SK-N-SH (cell line): ENCODE data around the gene SMS. TPM values are rescaled to one million over a fixed set of nuclear protein-coding genes. Genes with fewer than 3 reads are reported as not detected.

Experiments used
- CTCF ChIA-PET: fragments of 300-600, 350-600 bp; formaldehyde crosslinking; extraction: SDS; loops from one replicate; lab custom pipeline; 2021; lab: Yijun Ruan, JAX
- POLR2A ChIA-PET: fragments of 350-600 bp; sonication (Branson Sonifier 250); formaldehyde crosslinking; extraction: SDS; loops from one replicate; lab custom pipeline; 2020; ENCODE audit warnings: antibody characterized with exemption, inconsistent platforms; lab: Yijun Ruan, JAX
- DNase-seq: peaks from one replicate; pipeline ENCODE4 v3.0.0; 2012
- H2AFZ ChIP-seq: fragments of 200-600 bp; sonication (generic); 2 replicates; pipeline ENCODE4 v1.8.1; 2016; ENCODE audit warnings: antibody characterized with exemption, mild to moderate bottlenecking, low read depth
- H3F3A ChIP-seq: fragments of 200-600 bp; sonication (generic); replicated peaks from 2 replicates; pipeline ENCODE3; 2016; ENCODE audit warnings: antibody characterized with exemption, mild to moderate bottlenecking; ENCODE audit not compliant: insufficient read depth
- H3K27ac ChIP-seq, 2 experiments: fragments of 200-500 bp in 1 of 2; fragments of 200-600 bp in 1 of 2; sonication (Bioruptor generic) in 1 of 2; sonication (generic), shearing (Covaris generic) in 1 of 2; 2 replicates each; pipeline versions ENCODE4 v1.5.1 to v1.6.1; 2014 to 2016; ENCODE audit warnings: low read depth in 2 of 2, inconsistent platforms in 1 of 2, low read length in 1 of 2, mild to moderate bottlenecking in 1 of 2, mixed read lengths in 1 of 2
- H3K27me3 ChIP-seq: fragments of 200-600 bp; sonication (generic), shearing (Covaris generic); 2 replicates; pipeline ENCODE4 v1.6.1; 2016; ENCODE audit warnings: mixed run types; ENCODE audit not compliant: insufficient read depth
- H3K36me3 ChIP-seq, 2 experiments: fragments of 200-500 bp in 1 of 2; fragments of 200-600 bp in 1 of 2; sonication (Bioruptor generic) in 1 of 2; sonication (generic) in 1 of 2; replicated peaks in 1 of 2; 2 replicates each; pipeline versions ENCODE3 to v1.5.1; 2014 to 2016; ENCODE audit warnings: low read length in 1 of 2, mild to moderate bottlenecking in 1 of 2; ENCODE audit not compliant: insufficient read depth in 2 of 2, control insufficient read depth in 1 of 2
- H3K4me1 ChIP-seq, 2 experiments: fragments of 200-500 bp in 1 of 2; fragments of 200-600 bp in 1 of 2; sonication (Bioruptor generic) in 1 of 2; sonication (generic), shearing (Covaris generic) in 1 of 2; 2 replicates each; pipeline versions ENCODE4 v1.5.1 to v1.6.1; 2014 to 2016; ENCODE audit warnings: low read depth in 1 of 2, low read length in 1 of 2, mixed run types in 1 of 2; ENCODE audit not compliant: insufficient read depth in 2 of 2, control insufficient read depth in 1 of 2
- H3K4me2 ChIP-seq: fragments of 200-600 bp; sonication (generic), shearing (Covaris generic); 2 replicates; pipeline ENCODE4 v1.6.1; 2017; ENCODE audit warnings: mixed run types
- H3K4me3 ChIP-seq, 2 experiments: fragments of 200-500 bp in 1 of 2; fragments of 200-600 bp in 1 of 2; sonication (Bioruptor generic) in 1 of 2; sonication (generic), shearing (Covaris generic) in 1 of 2; 2 replicates each; pipeline versions ENCODE4 v1.5.1 to v1.8.1; 2014 to 2016; ENCODE audit warnings: low read depth in 2 of 2, inconsistent platforms in 1 of 2, low read length in 1 of 2, mild to moderate bottlenecking in 1 of 2, mixed read lengths in 1 of 2, moderate library complexity in 1 of 2
- H3K79me2 ChIP-seq: fragments of 200-600 bp; sonication (generic); 2 replicates; pipeline ENCODE4 v1.8.1; 2017; ENCODE audit warnings: mild to moderate bottlenecking; ENCODE audit not compliant: insufficient read depth
- H3K9ac ChIP-seq: fragments of 200-600 bp; sonication (generic); 2 replicates; pipeline ENCODE4 v1.6.1; 2017; ENCODE audit warnings: mixed run types
- H3K9me2 ChIP-seq: fragments of 200-600 bp; sonication (generic); 2 replicates; pipeline ENCODE4 v1.6.1; 2017; ENCODE audit warnings: mixed run types
- H3K9me3 ChIP-seq: fragments of 200-600 bp; sonication (generic); 2 replicates; pipeline ENCODE4 v1.6.1; 2017; ENCODE audit warnings: mixed run types, mild to moderate bottlenecking, moderate library complexity
- H4K20me1 ChIP-seq: fragments of 200-600 bp; sonication (generic); 2 replicates; pipeline ENCODE4 v1.6.1; 2017; ENCODE audit warnings: mild to moderate bottlenecking, mixed run types; ENCODE audit not compliant: insufficient read depth
- CHD2 ChIP-seq: fragments of 150-350 bp; IDR thresholded peaks from 2 replicates; pipeline ENCODE4 v1.6.1; 2018; ENCODE audit warnings: low read length; ENCODE audit not compliant: partially characterized antibody
- ELF1 ChIP-seq: IDR thresholded peaks from 2 replicates; pipeline ENCODE4 v1.4.0; 2012
- EZH2phosphoT487 ChIP-seq: fragments of 200-600 bp; sonication (generic); IDR thresholded peaks from 2 replicates; pipeline ENCODE4 v1.6.1; 2017; ENCODE audit warnings: low read depth, mixed run types, mild to moderate bottlenecking, antibody characterized with exemption, moderate library complexity, borderline replicate concordance
- FOXJ3 ChIP-seq: sonication (generic); formaldehyde crosslinking; IDR thresholded peaks from 2 replicates; pipeline ENCODE4 v1.5.1; 2020; ENCODE audit warnings: mild to moderate bottlenecking, missing genetic modification reagents
- FOXM1 ChIP-seq: IDR thresholded peaks from 2 replicates; pipeline ENCODE4 v1.4.0; 2012; ENCODE audit warnings: low read depth, mild to moderate bottlenecking
- GABPA ChIP-seq: IDR thresholded peaks from 2 replicates; pipeline ENCODE4 v1.4.0; 2012; ENCODE audit warnings: low read depth, mild to moderate bottlenecking
- GATA2 ChIP-seq: sonication (generic); formaldehyde crosslinking; IDR thresholded peaks from 2 replicates; pipeline ENCODE4 v1.5.0; 2020; ENCODE audit warnings: mild to moderate bottlenecking, missing genetic modification reagents
- IRF3 ChIP-seq: fragments of 150-350 bp; IDR thresholded peaks from 2 replicates; pipeline ENCODE4 v1.6.1; 2016; ENCODE audit warnings: mild to moderate bottlenecking, low read depth, low read length
- JUND ChIP-seq: IDR thresholded peaks from 2 replicates; pipeline ENCODE4 v1.4.0; 2012
- MEF2A ChIP-seq: IDR thresholded peaks from 2 replicates; pipeline ENCODE4 v1.4.0; 2012; ENCODE audit warnings: low read depth, borderline replicate concordance
- MXI1 ChIP-seq: IDR thresholded peaks from 2 replicates; pipeline ENCODE4 v1.6.1; 2012; ENCODE audit warnings: mild to moderate bottlenecking, low read depth, low read length, improper control_type of control experiment
- NFIC ChIP-seq: IDR thresholded peaks from 2 replicates; pipeline ENCODE4 v1.4.0; 2012; ENCODE audit warnings: borderline replicate concordance
- POLR2AphosphoS5 ChIP-seq: IDR thresholded peaks from 2 replicates; pipeline ENCODE4 v1.6.1; 2012; ENCODE audit warnings: low read depth, low read length
- REST ChIP-seq: IDR thresholded peaks from 2 replicates; pipeline ENCODE4 v1.6.1; 2012; ENCODE audit warnings: mild to moderate bottlenecking, low read depth, low read length, moderate library complexity
- SIN3A ChIP-seq: IDR thresholded peaks from 2 replicates; pipeline ENCODE4 v1.6.1; 2012; ENCODE audit warnings: low read depth, mild to moderate bottlenecking, low read length, moderate library complexity, borderline replicate concordance
- SMC3 ChIP-seq: IDR thresholded peaks from 2 replicates; pipeline ENCODE4 v1.6.1; 2012; ENCODE audit warnings: low read depth, low read length, improper control_type of control experiment
- TAF1 ChIP-seq: IDR thresholded peaks from 2 replicates; pipeline ENCODE4 v1.6.1; 2012; ENCODE audit warnings: low read depth, mild to moderate bottlenecking, low read length, moderate library complexity, borderline replicate concordance
- TCF12 ChIP-seq: IDR thresholded peaks from 2 replicates; pipeline ENCODE4 v1.4.0; 2012
- TEAD4 ChIP-seq: IDR thresholded peaks from 2 replicates; pipeline ENCODE4 v1.4.0; 2012; ENCODE audit warnings: mild to moderate bottlenecking, borderline replicate concordance; ENCODE audit not compliant: insufficient read depth
- USF2 ChIP-seq: fragments of 150-350 bp; IDR thresholded peaks from 2 replicates; pipeline ENCODE4 v1.6.1; 2017; ENCODE audit warnings: antibody characterized with exemption, low read length, low read depth, borderline replicate concordance
- YY1 ChIP-seq: IDR thresholded peaks from 2 replicates; pipeline ENCODE4 v1.4.0; 2012; ENCODE audit warnings: low read depth, mild to moderate bottlenecking
- WGBS: methylation state at CpG from one replicate; pipeline ENCODE4 v1.1.6; 2017; ENCODE audit warnings: low lambda C conversion rate; 5-methylcytosine and 5-hydroxymethylcytosine counted together
- polyA plus RNA-seq, 3 experiments: library from polyadenylated mRNA; depleted of rRNA; stranded (reverse); fragments of >200 nt; gene quantifications; 2 replicates each; pipeline ENCODE4 v1.2.3, GENCODE V29; 2012

Gene SMS
- polyA plus RNA-seq, 1 of the 3 experiments (the other 2 are of a cell fraction): 116 TPM

GRCh38 chrX:22037225-22037624, 96.7 kb downstream of the SMS start:
- ChIA-PET CTCF (interaction anchor here (0.6 to 1.8 kb wide), 2 partner anchors 52 to 194 kb away, joined by 3 to 7 read pairs; no protein-coding TSS in a partner anchor), POLR2A (no interaction called here)
- Histone ChIP-seq H3F3A (no peaks in the 10 kb centered on the region), H4K20me1 (no peaks in the 10 kb centered on the region), H3K4me2 (no peak overlapping the region), H3K9me3 (no peaks in the 10 kb centered on the region), H2AFZ (no peak overlapping the region), H3K9me2 (no peaks in the 10 kb centered on the region), H3K36me3 (no peaks in the 10 kb centered on the region), H3K79me2 (no peaks in the 10 kb centered on the region), H3K27ac (no peak overlapping the region), H3K4me3 (no peak overlapping the region), H3K27me3 (no peaks in the 10 kb centered on the region), H3K4me1 (no peaks in the 10 kb centered on the region), H3K9ac (no peak overlapping the region)
- no peak for DNase-seq
- 51% methylated on average over 2 of the region's 2 CpGs for WGBS
- TF ChIP-seq FOXJ3 (CRISPR knock-in tag) (no peak), MXI1 (no peak), POLR2AphosphoS5 (no peak), FOXM1 (no peak), JUND (no peak), SIN3A (no peak), EZH2phosphoT487 (no peak), TEAD4 (no peak), TAF1 (no peak), ELF1 (no peak), MEF2A (no peak), GATA2 (CRISPR knock-in tag) (no peak), USF2 (no peak), SMC3 (no peak)

- H2AFZ ChIP-seq: no peak overlapping the region
- DNase-seq: no peak
- H3K27me3 ChIP-seq: no peaks in the 10 kb centered on the region
- H3K4me3 ChIP-seq: no peak overlapping the region
- no peak overlapping the region for H3K27ac ChIP-seq
- 53% methylated on average over 13 of the region's 13 CpGs for WGBS
- ChIA-PET CTCF (interaction anchor here (0.6 to 1.8 kb wide), 2 partner anchors 53 to 195 kb away, joined by 3 to 7 read pairs; no protein-coding TSS in a partner anchor), POLR2A (no interaction called here)
- no peak overlapping the region for H3K9ac ChIP-seq
- H3K4me2 ChIP-seq: no peak overlapping the region
- no peaks in the 10 kb centered on the region for H4K20me1 ChIP-seq
- no peaks in the 10 kb centered on the region for H3K36me3 ChIP-seq
- H3K9me3 ChIP-seq: no peaks in the 10 kb centered on the region
- H3K4me1 ChIP-seq: no peaks in the 10 kb centered on the region
- H3K79me2 ChIP-seq: no peaks in the 10 kb centered on the region
- H3F3A ChIP-seq: no peaks in the 10 kb centered on the region
- TF ChIP-seq MEF2A (no peak), GATA2 (CRISPR knock-in tag) (no peak), NFIC (no peak), FOXJ3 (CRISPR knock-in tag) (no peak), IRF3 (no peak), CHD2 (no peak), REST (no peak), EZH2phosphoT487 (no peak), GABPA (no peak), YY1 (no peak), ELF1 (no peak), SIN3A (no peak), TCF12 (no peak), MXI1 (no peak), FOXM1 (no peak)
- no peaks in the 10 kb centered on the region for H3K9me2 ChIP-seq
Measured at GRCh38 chrX:22037911-22038537, 97.5 kb downstream of the SMS start.
